Cardiac fibroblast (primary cell): ENCODE data around the gene KIF2A.

Source experiments
- DNase-seq, 2 donors: peaks; one replicate each; pipeline versions ENCODE4 v3.0.0 to v3.0.0-alpha.2; 2010; ENCODE audit warnings: low read depth in 2 of 2
- H3K4me3 ChIP-seq, 2 donors: replicated peaks in 1 of 2; 1 replicate in 1 of 2; 2 replicates in 1 of 2; pipeline ENCODE4 v1.5.1; 2011; ENCODE audit warnings: low read depth in 2 of 2, low read length in 2 of 2, mild to moderate bottlenecking in 2 of 2, moderate library complexity in 1 of 2
- CTCF ChIP-seq: IDR thresholded peaks from one replicate; pipeline ENCODE4 v1.5.1; 2011; ENCODE audit warnings: low read depth, mild to moderate bottlenecking, low read length, inconsistent platforms

KIF2A gene

GRCh38 chr5:62317810-62318209 is 11.8 kb downstream of the KIF2A start:
- no peak for DNase-seq
- H3K4me3 ChIP-seq, result no peak overlapping the region
- TF ChIP-seq CTCF, result no peak

GRCh38 chr5:62322484-62322883 is 16.5 kb downstream of the KIF2A start:
- no peak overlapping the region for H3K4me3 ChIP-seq
- DNase-seq, result no peak

GRCh38 chr5:62326302-62326701 is 20.3 kb downstream of the KIF2A start:
- TF ChIP-seq CTCF, result no peak
- no peak for DNase-seq
- no peak overlapping the region for H3K4me3 ChIP-seq

More at GRCh38 chr5:62322484-62322883, 16.5 kb downstream of the KIF2A start:
- TF ChIP-seq CTCF, result no peak

- no peak for TF ChIP-seq CTCF
These were observed 20.7 kb downstream of the KIF2A start for GRCh38 chr5:62326702-62327101.

GRCh38 chr5:62327138-62328053 is 21.4 kb downstream of the KIF2A start:
- no peak for TF ChIP-seq CTCF

More at GRCh38 chr5:62326702-62327101, 20.7 kb downstream of the KIF2A start:
- H3K4me3 ChIP-seq, result no peak overlapping the region
- DNase-seq, result no peak

GRCh38 chr5:62328772-62329491 is 22.9 kb downstream of the KIF2A start:
- DNase-seq, result no peak
- TF ChIP-seq CTCF, result no peak
- no peak overlapping the region for H3K4me3 ChIP-seq

More at GRCh38 chr5:62327138-62328053, 21.4 kb downstream of the KIF2A start:
- no peak for DNase-seq
- no peak overlapping the region for H3K4me3 ChIP-seq
